DOHH2 (cell line): ENCODE measurements around the gene ARMCX5.

ENCODE experiments used
- H3F3A ChIP-seq: fragments of 200-600 bp; sonication (generic), shearing (Covaris generic); 2 replicates; pipeline ENCODE4 v1.6.0; 2016; ENCODE audit warnings: antibody characterized with exemption, mild to moderate bottlenecking; ENCODE audit not compliant: control insufficient read depth, insufficient read depth
- H3K27ac ChIP-seq: fragments of 200-600 bp; sonication (generic); 2 replicates; pipeline ENCODE4 v1.5.1; 2014; ENCODE audit warnings: low read depth, mild to moderate bottlenecking, low read length, moderate library complexity
- H3K27me3 ChIP-seq: fragments of 200-600 bp; sonication (generic); 2 replicates; pipeline ENCODE4 v1.6.1; 2014; ENCODE audit warnings: mild to moderate bottlenecking, low read length, mixed read lengths; ENCODE audit not compliant: control insufficient read depth
- H3K36me3 ChIP-seq: fragments of 200-600 bp; sonication (generic); 2 replicates; pipeline ENCODE4 v1.6.1; 2014; ENCODE audit warnings: mild to moderate bottlenecking, low read length, moderate library complexity, mixed read lengths; ENCODE audit not compliant: control insufficient read depth
- H3K4me1 ChIP-seq: fragments of 200-600 bp; sonication (generic); 2 replicates; pipeline ENCODE4 v1.6.1; 2014; ENCODE audit warnings: mild to moderate bottlenecking, low read length, mixed read lengths; ENCODE audit not compliant: control insufficient read depth
- H3K4me2 ChIP-seq: fragments of 200-600 bp; sonication (generic); 2 replicates; pipeline ENCODE4 v1.6.0; 2014; ENCODE audit warnings: mild to moderate bottlenecking, low read length, moderate library complexity
- H3K4me3 ChIP-seq: fragments of 200-600 bp; sonication (generic); 2 replicates; pipeline ENCODE4 v1.5.1; 2014; ENCODE audit warnings: mild to moderate bottlenecking, low read length, mixed read lengths
- H3K79me2 ChIP-seq: fragments of 200-600 bp; sonication (generic); 2 replicates; pipeline ENCODE4 v1.6.1; 2014; ENCODE audit warnings: mild to moderate bottlenecking, low read length, mixed read lengths; ENCODE audit not compliant: control insufficient read depth
- H3K9me2 ChIP-seq: fragments of 200-600 bp; sonication (generic); replicated peaks from 2 replicates; pipeline ENCODE4 v1.6.1; 2014; ENCODE audit warnings: mild to moderate bottlenecking, low read length, mixed read lengths; ENCODE audit not compliant: control insufficient read depth
- H3K9me3 ChIP-seq: fragments of 200-600 bp; sonication (generic); 2 replicates; pipeline ENCODE4 v1.6.1; 2014; ENCODE audit warnings: antibody characterized with exemption, low read length, mixed read lengths; ENCODE audit not compliant: control insufficient read depth, insufficient read depth
- H4K20me1 ChIP-seq: fragments of 200-600 bp; sonication (generic); 2 replicates; pipeline ENCODE4 v1.6.0; 2014; ENCODE audit warnings: low read depth, mild to moderate bottlenecking, antibody characterized with exemption, low read length, moderate library complexity; ENCODE audit not compliant: control insufficient read depth, insufficient read depth
- CTCF ChIP-seq: fragments of 200-600 bp; sonication (generic); IDR thresholded peaks from one replicate; pipeline ENCODE4 v1.5.1; 2014; ENCODE audit warnings: antibody characterized with exemption, mild to moderate bottlenecking, low read depth, low read length; ENCODE audit not compliant: poor library complexity, severe bottlenecking
- EZH2phosphoT487 ChIP-seq: fragments of 200-600 bp; sonication (generic); IDR thresholded peaks from 2 replicates; pipeline ENCODE4 v1.6.1; 2017; ENCODE audit warnings: borderline replicate concordance, mild to moderate bottlenecking, antibody characterized with exemption, low read length, moderate library complexity, mixed read lengths

ARMCX5 gene

GRCh38 chrX:102580891-102581290 is 18.4 kb upstream of the ARMCX5 start:
- H3K4me1 ChIP-seq = no peaks in the 10 kb centered on the region
- no peaks in the 10 kb centered on the region for H3K79me2 ChIP-seq
- no peaks in the 10 kb centered on the region for H3K9me3 ChIP-seq
- H3K36me3 ChIP-seq = no peaks in the 10 kb centered on the region
- H3K27me3 ChIP-seq = no peaks in the 10 kb centered on the region
- H4K20me1 ChIP-seq = no peaks in the 10 kb centered on the region
- no peaks in the 10 kb centered on the region for H3F3A ChIP-seq
- no peak overlapping the region for H3K4me2 ChIP-seq
- no peak overlapping the region for H3K4me3 ChIP-seq
- H3K9me2 ChIP-seq = no peaks in the 10 kb centered on the region
- TF ChIP-seq EZH2phosphoT487 = no peak
- no peak for TF ChIP-seq CTCF
- no peak overlapping the region for H3K27ac ChIP-seq

GRCh38 chrX:102593367-102593766 is 5.9 kb upstream of the ARMCX5 start:
- H3K79me2 ChIP-seq = no peaks in the 10 kb centered on the region
- no peak for TF ChIP-seq CTCF
- no peak for TF ChIP-seq EZH2phosphoT487
- H3K36me3 ChIP-seq = no peaks in the 10 kb centered on the region
- H3K9me3 ChIP-seq = no peaks in the 10 kb centered on the region
- no peaks in the 10 kb centered on the region for H4K20me1 ChIP-seq
- H3K4me3 ChIP-seq = no peak overlapping the region
- no peaks in the 10 kb centered on the region for H3F3A ChIP-seq
- no peak overlapping the region for H3K4me2 ChIP-seq
- H3K9me2 ChIP-seq = no peaks in the 10 kb centered on the region
- H3K4me1 ChIP-seq = no peaks in the 10 kb centered on the region
- H3K27me3 ChIP-seq = no peaks in the 10 kb centered on the region
- H3K27ac ChIP-seq = no peak overlapping the region

- no peaks in the 10 kb centered on the region for H3K9me2 ChIP-seq
- no peaks in the 10 kb centered on the region for H4K20me1 ChIP-seq
- H3K27me3 ChIP-seq = no peaks in the 10 kb centered on the region
- no peaks in the 10 kb centered on the region for H3K79me2 ChIP-seq
- H3K4me1 ChIP-seq = no peaks in the 10 kb centered on the region
- TF ChIP-seq EZH2phosphoT487 = no peak
- no peak for TF ChIP-seq CTCF
- no peak overlapping the region for H3K27ac ChIP-seq
- no peaks in the 10 kb centered on the region for H3K36me3 ChIP-seq
- no peaks in the 10 kb centered on the region for H3F3A ChIP-seq
- no peaks in the 10 kb centered on the region for H3K9me3 ChIP-seq
- no peak overlapping the region for H3K4me2 ChIP-seq
- H3K4me3 ChIP-seq = no peak overlapping the region
These were observed 750 bp downstream of the ARMCX5 start for GRCh38 chrX:102599951-102600579.
